ENCODE data around the gene ELFN1.

GRCh38 chr7:1727079-1727478 lies 57.0 kb downstream of the ELFN1 start:
- TF ChIP-seq FOXM1 (IDR thresholded peaks at IDR 0.05; ENCODE audit: low read depth) (no peak), EZH2phosphoT487 (IDR thresholded peaks at IDR 0.05; ENCODE audit: borderline replicate concordance, low read depth) (no peak), MAX (IDR thresholded peaks at IDR 0.05; ENCODE audit: low read depth) (no peak), NRF1 (IDR thresholded peaks at IDR 0.05; ENCODE audit: low read depth, low read length) (no peak), EP300 (IDR thresholded peaks at IDR 0.05; ENCODE audit: borderline replicate concordance in 1 of 2, low read depth in 1 of 2, low read length in 1 of 2) (no peak), USF2 (IDR thresholded peaks at IDR 0.05; ENCODE audit: borderline replicate concordance, low read depth, low read length) (no peak), SIN3A (IDR thresholded peaks at IDR 0.05; ENCODE audit: borderline replicate concordance, low read depth, low read length) (no peak), SMC3 (IDR thresholded peaks at IDR 0.05; ENCODE audit: low read depth, low read length) (no peak), TCF12 (IDR thresholded peaks at IDR 0.05) (no peak), CTCF (IDR thresholded peaks at IDR 0.05) (no peak), RXRA (IDR thresholded peaks at IDR 0.05; ENCODE audit: borderline replicate concordance, low read depth) (no peak), POLR2AphosphoS5 (IDR thresholded peaks at IDR 0.05; ENCODE audit: low read depth, low read length) (no peak), REST (IDR thresholded peaks at IDR 0.05; ENCODE audit: low read depth, low read length) (no peak)
